Activated CD4-positive, alpha-beta T cell treated with anti-CD3 and anti-CD28 coated beads, Interleukin-2, amount 50 U/mL, for 1 hour (primary cell): ENCODE results near the gene RTEL1.
"Not testable (repeated sequence)": the region's sequence is repeated elsewhere in the genome, so short reads cannot be mapped to it uniquely, and the experiment has no call there.

Experiments used
- DNase-seq: peaks from one replicate; pipeline ENCODE4 v3.0.0-alpha.2; 2020

RTEL1 gene

DNA sequence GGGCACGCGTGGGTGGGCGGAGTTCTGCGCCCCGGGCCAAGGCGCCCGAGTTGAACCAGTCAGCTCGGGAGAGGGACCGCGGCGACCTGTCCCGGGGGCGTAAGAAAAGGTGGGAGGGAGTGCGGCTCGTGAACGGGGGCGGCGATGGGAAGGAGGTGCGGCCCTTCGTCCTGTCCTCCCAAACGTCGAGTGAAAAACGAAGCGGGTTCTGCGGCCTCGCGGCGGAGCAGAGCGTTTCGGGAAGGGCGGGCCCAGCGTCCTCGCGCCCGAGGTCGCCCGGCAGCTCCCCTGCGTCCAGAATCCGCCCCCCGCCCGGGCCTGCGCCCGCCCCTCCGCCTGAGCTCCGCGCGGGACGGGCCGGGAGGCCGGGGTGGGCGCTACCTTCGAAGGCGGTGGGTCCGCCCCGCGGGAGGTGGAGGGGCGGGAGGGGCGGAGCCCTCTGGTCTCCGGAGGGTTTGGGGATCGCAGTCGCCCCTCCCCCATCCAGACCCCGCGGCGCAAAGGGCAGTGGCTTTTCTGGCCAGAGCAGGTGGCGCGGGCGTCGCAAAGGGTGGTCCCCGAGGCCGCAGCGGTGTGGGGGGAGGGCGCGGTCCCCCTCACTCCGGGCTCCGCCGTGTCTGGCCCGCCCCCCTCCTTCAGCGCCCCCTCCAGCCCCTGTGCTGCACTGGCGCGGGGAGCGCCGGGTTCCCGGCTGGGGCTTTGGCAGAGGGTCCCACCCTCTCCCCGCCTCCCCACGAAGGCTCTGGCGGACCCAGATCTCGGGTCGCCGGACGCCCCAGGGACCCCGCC, 5.7 kb upstream of the RTEL1 start:
- DNase-seq: peak; percentile 22

DNA sequence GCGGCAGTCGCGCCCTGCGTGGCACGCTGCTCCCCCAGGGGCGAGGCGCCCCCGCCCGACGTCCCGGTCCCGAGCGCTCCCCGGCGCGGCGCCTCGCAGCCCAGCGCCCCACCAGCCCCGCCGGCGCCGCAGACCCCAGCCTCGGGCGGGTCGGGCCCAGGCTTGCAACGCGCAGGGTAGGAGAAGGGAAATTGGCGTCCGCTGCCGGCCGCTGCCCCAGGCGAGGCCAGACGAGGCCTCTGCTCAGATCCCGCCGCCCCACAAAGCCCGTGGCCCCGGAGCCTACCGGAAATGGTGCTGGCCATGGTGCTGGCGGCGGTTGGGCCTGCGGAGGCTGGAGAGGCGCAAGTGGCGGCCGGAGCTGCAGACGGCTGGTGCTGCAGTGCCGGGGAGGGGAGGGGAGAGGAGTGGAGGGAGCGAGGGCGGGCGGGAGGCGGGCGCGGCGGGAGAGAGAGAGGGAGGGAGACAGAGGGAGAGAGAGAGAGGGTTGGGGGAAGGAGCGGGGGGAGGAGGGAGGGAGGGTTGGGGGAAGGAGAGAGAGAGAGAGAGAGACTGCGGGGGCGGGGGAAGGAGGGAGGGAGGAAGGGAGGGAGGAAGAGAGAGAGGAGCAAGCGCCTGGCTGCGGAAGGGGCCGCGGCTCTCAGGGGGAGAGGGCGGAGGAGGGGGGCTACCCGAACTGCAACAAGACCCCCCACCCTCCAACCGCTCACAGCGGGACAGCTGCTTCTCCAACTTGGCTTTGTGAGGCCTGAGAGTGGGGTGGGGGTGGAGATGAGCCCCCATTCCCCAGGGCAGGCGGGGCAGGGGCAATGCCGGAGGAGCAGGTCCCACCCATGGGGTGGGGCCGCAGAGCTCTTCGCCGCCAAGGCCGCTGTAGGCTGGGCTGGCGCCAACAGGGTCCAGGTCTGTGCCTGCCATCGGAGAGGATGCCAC, 4.8 kb upstream of the RTEL1 start, which contains the start of gene STMN3:
Gene STMN3 (minus strand): TSS at position 384 of the 933 bp plus-strand sequence. CDS start 79 bp downstream, at position 305.
- DNase-seq: peak; percentile 65

DNA sequence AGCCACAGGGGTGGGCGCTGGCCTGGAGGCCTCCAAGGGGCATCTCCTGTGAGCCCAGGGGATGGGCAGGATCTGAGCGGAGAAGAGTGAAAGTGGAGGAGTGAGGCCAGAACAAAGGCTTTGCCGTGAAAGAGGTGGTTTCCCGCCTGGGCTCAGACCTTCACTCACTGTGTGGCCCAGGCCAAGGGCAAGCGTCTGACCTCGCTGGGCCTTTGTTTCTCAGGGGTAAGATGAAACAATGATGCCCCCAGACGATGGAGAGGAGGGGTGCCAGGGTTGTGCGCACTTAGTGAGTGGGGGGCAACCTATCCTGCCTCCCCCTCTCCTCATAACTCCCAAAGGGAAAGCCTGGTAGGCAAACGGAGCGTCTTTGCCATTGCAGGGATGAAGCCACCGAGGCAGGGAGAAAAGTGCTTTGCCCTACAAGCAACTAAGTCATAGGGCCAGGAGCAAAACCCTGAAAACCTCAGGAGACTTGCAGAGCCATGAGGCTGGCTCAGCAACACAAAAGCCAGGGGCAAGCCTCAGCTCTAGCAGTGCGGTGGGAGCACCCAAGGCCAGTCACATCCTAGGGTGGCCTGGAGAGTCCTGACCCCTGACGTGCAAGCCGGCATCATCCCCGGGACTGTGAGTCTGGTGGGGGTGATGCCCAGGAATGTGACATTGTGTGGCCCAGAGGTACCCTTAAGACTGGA, 4.0 kb upstream of the RTEL1 start:
- no peak for DNase-seq

DNA sequence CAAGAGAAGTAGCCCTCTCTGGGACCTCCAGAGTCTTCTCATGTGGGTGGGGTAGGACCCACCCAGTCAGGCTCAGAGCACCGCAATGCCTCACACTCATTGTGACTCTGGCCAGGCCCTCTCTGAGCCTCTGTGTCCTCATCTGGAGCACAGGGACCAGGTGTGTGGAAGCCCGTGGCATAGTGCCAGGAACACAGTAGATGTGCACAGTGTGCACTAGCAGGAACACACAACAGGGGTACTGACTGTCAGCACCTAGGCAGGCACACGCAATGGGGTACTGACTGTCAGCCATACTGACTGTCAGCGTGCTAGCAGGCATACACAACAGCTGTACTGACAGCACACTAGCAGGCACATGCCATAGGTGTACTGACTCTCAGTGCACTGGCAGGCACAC, 2.9 kb upstream of the RTEL1 start:
- DNase-seq: no peak

DNA sequence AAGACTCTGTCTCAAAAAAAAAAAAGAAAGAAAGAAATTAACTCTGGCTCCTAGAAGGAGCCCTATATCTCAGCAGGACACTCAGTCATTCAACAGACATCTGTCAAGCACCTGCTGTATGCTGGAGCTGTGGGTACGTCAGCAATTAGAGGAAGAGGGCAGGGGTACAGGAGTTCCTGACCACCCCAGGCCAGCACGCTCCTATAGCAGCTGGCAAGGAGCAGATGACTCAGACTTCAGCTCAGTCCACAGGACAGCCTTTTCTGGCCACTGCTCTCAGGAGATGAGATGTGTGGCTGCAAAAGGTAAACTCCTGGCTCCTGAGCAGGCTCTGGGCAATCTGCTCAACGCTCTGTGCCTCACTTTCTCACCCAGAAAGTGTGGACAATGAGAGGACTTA, 1.7 kb upstream of the RTEL1 start:
- DNase-seq: no peak

DNA sequence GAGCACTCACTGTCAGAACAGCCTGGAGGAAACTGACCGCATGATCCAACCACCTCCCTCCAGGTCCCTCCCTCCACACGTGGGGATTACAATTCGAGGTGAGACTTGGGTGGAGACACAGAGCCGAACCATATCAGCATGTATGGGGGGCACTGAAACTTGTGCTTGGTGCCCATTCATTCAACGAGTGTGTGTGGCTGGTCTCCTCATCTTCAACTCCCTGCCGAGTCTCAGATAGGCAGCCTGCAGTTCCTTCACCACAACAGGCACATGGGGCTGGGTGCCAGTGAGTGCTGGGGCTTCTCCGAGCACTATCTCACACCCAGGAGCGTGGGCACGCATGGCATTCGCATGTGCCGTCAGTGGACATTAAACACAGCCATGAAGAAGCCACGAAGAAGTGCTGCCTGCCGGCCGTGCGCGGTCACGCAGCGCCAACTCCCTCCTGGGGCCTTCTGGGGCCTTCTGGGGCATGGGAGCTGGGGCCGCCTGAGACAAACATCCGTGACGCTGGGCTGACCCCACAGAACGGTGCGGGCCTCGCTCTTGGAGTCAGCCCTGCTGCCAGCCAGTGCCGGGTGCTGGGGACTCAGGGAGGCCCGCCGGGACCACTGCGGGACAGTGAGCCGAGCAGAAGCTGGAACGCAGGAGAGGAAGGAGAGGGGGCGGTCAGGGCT, 714 bp upstream of the RTEL1 start:
- no peak for DNase-seq

DNA sequence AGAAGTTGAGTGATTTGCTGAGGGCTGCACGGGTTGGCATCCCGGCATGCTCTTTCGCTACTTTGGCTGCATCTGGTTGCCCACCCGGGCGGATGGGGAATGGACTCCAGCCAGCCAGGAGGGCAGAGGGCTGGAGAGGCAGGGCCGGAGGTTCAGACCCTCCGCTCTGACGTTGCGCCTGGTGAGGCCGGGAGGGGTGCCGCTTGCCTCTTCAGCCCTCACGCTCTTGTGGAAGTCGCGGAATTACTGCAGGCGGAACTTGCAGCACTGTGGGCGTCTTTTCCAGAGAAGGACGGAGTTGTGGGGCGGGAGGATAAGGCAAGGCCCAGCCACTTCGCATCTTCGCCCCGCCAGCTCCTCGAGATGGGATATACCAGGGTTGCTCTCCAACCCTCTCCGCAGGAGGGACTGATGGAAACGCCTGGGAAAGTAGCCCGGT, 656 bp downstream of the RTEL1 start:
- DNase-seq: no peak

DNA sequence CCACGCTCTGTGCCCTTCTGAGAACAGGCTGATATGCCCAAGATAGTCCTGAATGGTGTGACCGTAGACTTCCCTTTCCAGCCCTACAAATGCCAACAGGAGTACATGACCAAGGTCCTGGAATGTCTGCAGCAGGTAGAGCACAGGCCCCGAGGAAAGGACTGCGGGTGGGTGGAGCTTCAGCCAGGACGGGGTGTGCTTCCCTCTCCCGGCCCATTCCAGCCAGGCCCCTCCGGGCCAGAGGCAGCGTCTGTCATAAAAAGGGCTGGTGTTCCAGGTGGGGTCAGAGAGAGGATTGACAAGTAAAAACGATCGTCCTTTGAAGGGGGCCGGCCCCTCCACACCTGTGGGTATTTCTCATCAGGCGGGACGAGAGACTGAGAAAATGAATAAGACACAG, 1.3 kb downstream of the RTEL1 start:
- DNase-seq: no peak

DNA sequence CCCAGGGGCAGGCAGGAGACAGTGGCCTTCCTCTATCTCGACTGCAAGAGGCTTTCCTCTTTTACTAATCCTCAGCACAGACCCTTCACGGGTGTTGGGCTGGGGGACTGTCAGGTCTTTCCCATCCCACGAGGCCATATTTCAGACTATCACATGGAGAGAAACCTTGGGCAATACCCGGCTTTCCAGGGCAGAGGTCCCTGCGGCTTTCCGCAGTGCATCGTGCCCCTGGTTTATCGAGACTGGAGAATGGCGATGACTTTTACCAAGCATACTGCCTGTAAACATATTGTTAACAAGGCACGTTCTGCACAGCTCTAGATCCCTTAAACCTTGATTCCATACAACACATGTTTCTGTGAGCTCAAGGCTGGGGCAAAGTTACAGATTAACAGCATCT, 2.1 kb downstream of the RTEL1 start:
- not testable (repeated sequence) for DNase-seq

DNA sequence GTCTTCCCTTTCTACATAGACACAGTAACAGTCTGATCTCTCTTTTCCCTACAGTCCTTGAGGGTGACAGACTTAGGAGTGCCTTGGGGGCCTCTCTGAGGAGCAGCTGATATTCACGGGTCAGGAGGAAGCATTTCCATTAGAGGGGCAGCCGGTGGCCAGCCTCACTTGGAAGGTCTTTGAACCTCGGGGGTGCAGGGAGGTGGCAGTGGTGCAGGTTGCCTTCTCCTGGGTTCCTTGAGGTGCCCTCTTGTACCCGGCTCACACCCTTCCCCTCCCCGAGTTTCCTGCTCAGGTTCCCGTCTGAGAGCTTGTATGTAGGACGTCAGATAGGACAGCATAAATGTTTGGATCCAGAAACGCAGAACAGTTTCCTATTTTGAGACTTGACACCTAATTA, 2.5 kb downstream of the RTEL1 start:
- DNase-seq: no peak

DNA sequence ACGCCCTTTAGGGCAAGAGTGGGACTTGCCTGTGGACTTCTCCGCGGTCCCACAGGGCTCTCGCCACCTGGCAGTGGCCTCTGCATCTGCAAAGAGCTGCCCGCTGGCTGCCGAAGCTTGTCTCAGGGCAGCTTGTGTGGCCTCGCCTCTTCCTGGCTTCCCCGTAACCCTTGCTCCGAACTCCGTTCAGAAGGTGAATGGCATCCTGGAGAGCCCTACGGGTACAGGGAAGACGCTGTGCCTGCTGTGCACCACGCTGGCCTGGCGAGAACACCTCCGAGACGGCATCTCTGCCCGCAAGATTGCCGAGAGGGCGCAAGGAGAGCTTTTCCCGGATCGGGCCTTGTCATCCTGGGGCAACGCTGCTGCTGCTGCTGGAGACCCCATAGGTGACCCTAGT, 3.0 kb downstream of the RTEL1 start:
- no peak for DNase-seq

DNA sequence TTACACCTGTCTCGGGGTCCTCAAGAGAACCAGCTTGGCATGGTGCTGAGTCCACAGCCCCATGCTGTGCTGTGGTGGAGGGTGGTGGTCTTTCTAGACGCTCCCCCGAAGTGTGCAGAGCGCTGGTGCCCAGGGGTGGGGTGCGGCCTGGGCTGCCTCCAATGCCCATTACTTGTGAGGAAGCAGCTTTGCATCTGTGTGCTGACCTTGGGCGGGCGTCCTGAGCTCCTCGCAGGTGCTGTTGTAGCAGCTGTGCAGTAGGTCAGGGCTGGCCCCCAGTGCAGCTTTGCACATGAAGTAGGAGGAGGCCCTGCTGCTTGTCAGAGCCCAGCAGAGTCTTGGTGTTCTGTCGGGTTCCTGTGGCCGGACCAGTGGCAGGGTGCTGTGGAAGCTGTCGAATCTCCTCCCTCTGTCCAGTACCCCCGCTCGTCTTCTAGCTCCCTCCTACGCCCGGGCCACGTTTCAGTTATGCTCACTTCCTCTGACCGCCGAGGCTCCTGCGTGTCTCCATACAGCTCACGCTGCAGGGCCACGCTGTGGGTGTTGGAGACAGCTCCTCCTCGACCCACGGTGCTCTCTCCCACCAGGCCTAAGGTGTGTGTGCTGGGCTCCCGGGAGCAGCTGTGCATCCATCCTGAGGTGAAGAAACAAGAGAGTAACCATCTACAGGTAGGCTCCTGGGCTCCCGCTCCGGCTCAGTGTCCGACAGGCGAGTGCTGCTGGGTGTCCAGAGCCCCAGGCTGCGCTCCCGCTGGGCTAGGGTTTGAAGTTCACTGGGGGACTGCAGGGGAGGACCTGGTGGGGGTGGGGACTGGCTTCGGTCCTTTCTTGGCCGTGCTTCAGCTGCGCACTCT, 4.1 kb downstream of the RTEL1 start:
- DNase-seq: no peak

DNA sequence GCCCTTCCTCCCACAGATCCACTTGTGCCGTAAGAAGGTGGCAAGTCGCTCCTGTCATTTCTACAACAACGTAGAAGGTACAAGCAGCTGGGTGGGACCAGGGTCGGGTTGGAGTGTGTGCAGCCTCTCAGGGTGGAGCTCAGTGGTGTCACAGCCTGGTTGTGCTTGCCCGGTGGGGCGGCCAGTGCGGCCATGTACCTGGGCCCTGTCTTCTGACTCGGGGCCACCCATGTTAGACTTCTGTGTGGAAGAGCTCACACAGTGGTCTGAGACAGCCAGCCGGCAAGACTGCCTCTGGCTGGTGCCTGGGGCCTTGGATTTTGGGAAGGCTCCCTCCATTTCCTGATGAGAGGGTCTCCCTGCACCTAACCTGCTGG, 4.7 kb downstream of the RTEL1 start:
- DNase-seq: no peak

DNA sequence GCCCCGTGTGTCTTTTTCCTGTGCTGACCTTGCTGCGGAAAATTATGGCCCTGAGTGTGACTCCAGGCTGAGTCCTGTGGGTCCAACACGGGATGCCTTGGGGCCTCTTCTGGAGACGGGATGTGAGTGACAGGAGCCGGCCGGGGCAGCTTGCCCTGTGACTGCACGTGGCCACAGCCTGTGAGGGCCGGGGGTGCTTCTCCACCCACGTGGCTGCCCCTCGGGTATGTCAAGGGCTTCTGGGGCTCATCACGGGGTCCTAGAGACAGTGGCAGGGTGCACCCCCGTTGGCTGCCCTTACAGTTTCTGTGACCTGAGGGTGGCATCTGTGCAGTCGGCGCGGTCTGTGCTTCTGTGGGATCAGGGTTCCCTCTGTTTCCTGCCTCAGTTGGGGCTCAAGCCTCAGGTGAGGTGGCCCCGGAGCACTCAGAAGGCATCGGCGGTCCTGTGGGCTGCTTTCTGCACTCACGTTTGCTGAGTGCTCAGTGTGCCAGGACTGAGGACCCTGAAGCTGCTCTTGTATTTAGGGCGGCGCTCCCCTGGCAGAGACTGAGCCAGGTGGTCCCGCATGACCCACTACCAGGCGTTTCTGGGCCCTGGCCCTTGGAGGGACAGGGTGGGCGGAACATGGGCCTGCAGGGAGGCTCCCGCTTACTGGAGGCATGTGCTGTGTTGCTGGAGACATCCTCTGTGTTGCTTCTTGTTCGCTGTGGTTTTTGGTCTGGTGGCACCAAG, 5.4 kb downstream of the RTEL1 start:
- no peak for DNase-seq

DNA sequence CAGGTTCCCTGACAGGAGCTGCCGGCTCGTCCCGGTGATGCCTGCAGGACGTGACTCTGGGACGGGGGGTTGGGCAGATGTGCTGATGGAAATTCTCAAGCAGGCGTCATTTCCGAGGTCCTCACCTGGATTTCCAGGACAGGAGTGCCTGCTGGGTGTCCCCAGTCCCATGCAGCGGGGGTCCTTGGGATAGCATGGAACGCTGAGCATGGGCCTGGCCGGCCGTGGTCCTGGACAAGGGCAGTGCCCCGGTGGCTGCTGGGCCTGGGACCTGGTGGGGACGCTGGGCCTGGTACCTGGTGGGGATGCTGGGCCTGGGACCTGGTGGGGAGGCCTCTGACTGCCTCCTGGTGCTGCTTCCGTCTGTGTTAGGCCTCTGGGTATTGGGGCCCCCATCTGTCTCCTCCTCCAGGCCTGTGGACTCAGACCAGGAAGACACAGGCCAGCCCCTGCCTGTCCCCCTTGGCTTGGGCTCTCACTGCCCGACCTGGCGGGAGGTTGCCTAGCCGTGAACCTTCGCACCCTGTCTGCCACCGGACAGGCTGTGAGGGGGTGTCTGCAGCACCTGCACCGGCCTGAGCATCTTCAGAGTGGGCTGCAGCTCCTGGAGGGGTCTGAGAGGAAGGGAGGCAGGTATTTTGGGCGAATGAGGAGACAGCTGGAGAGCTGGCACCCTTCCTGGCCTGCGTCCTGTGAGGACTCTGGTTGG, 6.2 kb downstream of the RTEL1 start:
- no peak for DNase-seq

DNA sequence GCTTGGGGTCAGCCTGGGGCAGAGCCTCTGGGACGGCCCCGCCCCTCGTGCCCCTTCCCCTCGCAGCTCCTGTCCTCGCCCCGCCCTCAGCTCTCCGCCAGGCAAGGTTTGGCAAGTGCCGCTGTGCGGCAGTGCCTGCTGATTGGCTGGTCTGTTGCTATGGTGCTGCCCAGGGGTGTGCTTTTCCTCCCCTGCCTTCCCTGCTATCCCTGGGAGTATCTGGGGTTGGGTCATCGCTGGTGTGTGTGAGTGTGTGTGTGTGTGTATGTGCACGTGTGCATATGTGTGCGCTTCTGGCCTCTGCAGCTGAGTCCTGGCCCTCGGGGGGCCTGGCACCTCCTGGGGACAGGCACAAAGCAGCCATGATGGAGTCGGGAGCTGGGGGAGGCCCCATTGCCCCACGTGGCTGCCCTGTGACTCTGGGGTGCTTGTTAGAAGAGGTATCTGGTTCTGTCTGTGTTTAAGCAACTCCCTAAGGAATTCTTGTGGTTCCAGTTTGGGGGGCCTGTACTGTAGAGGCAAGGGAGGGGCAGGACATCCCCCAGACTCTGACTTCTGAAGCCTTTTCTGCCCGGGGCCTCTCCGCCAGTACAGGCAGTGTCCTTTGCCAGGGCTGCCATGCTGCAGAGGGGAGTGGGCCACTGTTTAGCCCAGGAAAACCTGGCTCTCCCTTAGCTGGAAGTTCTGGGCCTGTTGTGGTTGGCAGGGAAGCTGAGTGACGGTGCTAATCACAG, 6.9 kb downstream of the RTEL1 start:
- DNase-seq: no peak

DNA sequence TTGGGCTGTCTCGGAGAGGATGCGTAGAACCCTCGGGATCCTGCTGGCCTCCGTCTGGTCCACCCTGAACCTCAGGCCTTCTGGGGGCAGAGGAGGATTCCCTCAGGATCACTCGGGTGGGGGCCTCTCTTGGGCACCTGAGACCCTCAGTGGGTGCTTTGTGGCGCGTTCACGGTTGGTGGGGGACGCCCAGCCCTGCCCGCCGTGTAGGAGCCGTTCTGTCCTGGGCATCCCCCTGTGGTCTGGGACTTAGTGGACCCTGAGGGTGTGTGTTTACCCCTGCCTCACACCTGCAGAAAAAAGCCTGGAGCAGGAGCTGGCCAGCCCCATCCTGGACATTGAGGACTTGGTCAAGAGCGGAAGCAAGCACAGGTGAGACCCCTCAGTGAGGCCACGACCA, 7.6 kb downstream of the RTEL1 start:
- no peak for DNase-seq

DNA sequence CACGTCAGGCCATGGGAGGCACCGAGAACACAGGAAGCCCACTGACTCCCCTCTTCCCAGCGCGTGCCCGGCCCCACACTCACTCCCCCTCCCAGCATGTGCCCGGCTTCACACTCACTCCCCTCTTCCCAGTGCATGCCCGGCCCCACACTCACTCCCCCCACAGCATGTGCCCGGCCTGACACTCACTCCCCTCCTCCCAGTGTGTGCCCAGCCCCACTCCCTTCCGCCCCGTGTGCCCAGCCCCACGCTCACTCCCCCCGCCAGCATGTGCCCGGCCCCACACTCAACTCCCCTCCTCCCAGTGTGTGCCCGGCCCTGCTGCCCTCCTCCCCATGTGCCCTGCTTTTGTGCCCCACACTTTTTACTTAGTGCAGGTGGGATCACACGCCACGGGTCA, 9.7 kb downstream of the RTEL1 start:
- no peak for DNase-seq

DNA sequence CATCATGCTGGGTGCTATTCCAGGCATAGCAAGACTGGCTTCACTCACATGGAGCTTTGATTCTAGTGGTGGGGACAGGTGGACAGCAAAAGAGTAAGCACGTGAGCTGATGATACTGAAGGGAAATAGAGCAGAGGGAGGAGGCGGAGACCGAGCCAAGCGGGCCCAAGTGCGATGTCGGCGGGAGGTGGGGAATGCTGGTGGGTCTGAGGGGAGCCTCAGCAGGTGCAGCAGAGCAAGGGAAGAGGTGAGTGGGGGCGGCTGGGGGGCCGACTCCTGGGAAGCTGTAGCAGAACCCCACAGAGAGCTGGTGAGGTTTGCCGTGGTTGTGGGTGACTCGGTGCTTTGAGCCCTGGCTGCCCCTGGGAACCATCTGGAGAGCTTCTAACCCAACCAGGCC, 10.2 kb downstream of the RTEL1 start:
- no peak for DNase-seq

DNA sequence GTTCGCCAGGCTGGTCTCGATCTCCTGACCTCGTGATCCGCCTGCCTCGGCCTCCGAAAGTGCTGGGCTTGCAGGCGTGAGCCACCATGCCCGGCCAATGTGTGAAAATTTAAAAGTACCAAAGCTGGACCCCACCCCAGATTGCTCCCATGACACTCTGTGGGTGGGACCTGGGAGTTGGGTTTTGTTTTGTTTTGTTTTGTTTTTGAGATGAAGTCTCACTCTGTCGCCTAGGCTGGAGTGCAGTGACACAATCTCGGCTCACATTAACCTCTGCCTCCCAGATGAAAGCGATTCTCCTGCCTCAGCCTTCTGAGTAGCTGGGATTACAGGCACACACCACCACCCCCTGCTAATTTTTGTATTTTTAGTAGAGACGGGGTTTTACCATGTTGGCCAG, 13.6 kb downstream of the RTEL1 start:
- not testable (repeated sequence) for DNase-seq
